CD4-positive, alpha-beta T cell (primary cell): ENCODE data around the gene APC2. TPM values are rescaled to one million over a fixed set of nuclear protein-coding genes. Genes with fewer than 3 reads are reported as not detected.

Experiments
- ATAC-seq: fragments of 200-7000 bp; cut with Tn5 transposase; one replicate; pipeline ENCODE4 v1.10.0; 2022; ENCODE audit warnings: mild to moderate bottlenecking; ENCODE audit not compliant: poor library complexity
- CTCF ChIA-PET: fragments of 350-600 bp; sonication (Branson Sonifier 250); formaldehyde crosslinking; loops from one replicate; lab custom pipeline; 2021; ENCODE audit warnings: antibody characterized with exemption, inconsistent platforms; lab: Charles Lee
- POLR2A ChIA-PET: fragments of 350-600 bp; sonication (Branson Sonifier 250); formaldehyde crosslinking; loops from one replicate; lab custom pipeline; 2021; ENCODE audit warnings: antibody characterized with exemption, inconsistent platforms; lab: Charles Lee
- DNase-seq, 14 experiments: peaks; one replicate each; pipeline ENCODE4 v3.0.0-alpha.2; 2013 to 2020; ENCODE audit warnings: mixed read lengths in 2 of 14
- H3K27ac ChIP-seq, 2 donors: one replicate each; pipeline versions ENCODE4 v1.5.1 to v1.7.0; 2013; ENCODE audit warnings: low read length in 2 of 2, low read depth in 1 of 2, mild to moderate bottlenecking in 1 of 2
- H3K27me3 ChIP-seq, 2 experiments: 1 replicate in 1 of 2; 2 replicates in 1 of 2; pipeline versions ENCODE4 v1.6.1 to v1.7.0; 2013; ENCODE audit warnings: low read length in 2 of 2, control low read depth in 1 of 2, mild to moderate bottlenecking in 1 of 2, moderate library complexity in 1 of 2; ENCODE audit not compliant: insufficient read depth in 2 of 2, control insufficient read depth in 1 of 2
- H3K36me3 ChIP-seq: one replicate; pipeline ENCODE4 v1.6.1; 2013; ENCODE audit warnings: low read length, control low read depth; ENCODE audit not compliant: insufficient read depth
- H3K4me1 ChIP-seq: one replicate; pipeline ENCODE4 v1.6.1; 2013; ENCODE audit warnings: low read length, control low read depth; ENCODE audit not compliant: insufficient read depth
- H3K4me3 ChIP-seq: one replicate; pipeline ENCODE4 v1.5.1; 2013; ENCODE audit warnings: mild to moderate bottlenecking, low read length, moderate library complexity
- H3K9me3 ChIP-seq, 2 experiments: 1 replicate in 1 of 2; 2 replicates in 1 of 2; pipeline versions ENCODE4 v1.6.1 to v1.7.0; 2013; ENCODE audit warnings: low read length in 2 of 2, mild to moderate bottlenecking in 2 of 2, control low read depth in 1 of 2, moderate library complexity in 1 of 2; ENCODE audit not compliant: control insufficient read depth in 1 of 2, insufficient read depth in 1 of 2
- H3K27ac Mint-ChIP-seq: one replicate; pipeline ENCODE4 v1.8.0; 2020; ENCODE audit warnings: mixed read lengths
- H3K27me3 Mint-ChIP-seq: one replicate; pipeline ENCODE4 v1.8.0; 2021; ENCODE audit warnings: mixed read lengths
- H3K36me3 Mint-ChIP-seq: one replicate; pipeline ENCODE4 v1.8.0; 2021; ENCODE audit warnings: low read depth, mixed read lengths
- H3K4me1 Mint-ChIP-seq: one replicate; pipeline ENCODE4 v1.8.0; 2021; ENCODE audit warnings: low read depth, mixed read lengths
- H3K4me3 Mint-ChIP-seq: one replicate; pipeline ENCODE4 v1.8.0; 2020; ENCODE audit warnings: mild to moderate bottlenecking, mixed read lengths
- H3K9me3 Mint-ChIP-seq: one replicate; pipeline ENCODE4 v1.8.0; 2020; ENCODE audit warnings: mixed read lengths
- intact Hi-C, 2 experiments: fragments of 100-400 bp; cut with DNase I in 1 of 2; cut with micrococcal nuclease in 1 of 2; formaldehyde crosslinking; loops; one replicate each; pipeline versions ENCODE4 v1.15.1 to v1.9.0; 2023 to 2025; cut with DNase I, micrococcal nuclease
- total RNA-seq, 174 experiments: library from RNA in 2 of 174; stranded (reverse) in 2 of 174; gene quantifications; one replicate each; pipeline ENCODE4 v1.2.3 and lab custom pipeline; 2021 to 2026
- TF ChIP-seq, protein P1 (sequence below): fragments of 200-600 bp; IDR thresholded peaks from one replicate; pipeline ENCODE4 v1.8.0; 2022; ENCODE audit warnings: antibody characterized with exemption, mild to moderate bottlenecking

APC2 gene
- total RNA-seq, 2 experiments from 2014 or later = 0.20 to 0.30 TPM

DNA sequence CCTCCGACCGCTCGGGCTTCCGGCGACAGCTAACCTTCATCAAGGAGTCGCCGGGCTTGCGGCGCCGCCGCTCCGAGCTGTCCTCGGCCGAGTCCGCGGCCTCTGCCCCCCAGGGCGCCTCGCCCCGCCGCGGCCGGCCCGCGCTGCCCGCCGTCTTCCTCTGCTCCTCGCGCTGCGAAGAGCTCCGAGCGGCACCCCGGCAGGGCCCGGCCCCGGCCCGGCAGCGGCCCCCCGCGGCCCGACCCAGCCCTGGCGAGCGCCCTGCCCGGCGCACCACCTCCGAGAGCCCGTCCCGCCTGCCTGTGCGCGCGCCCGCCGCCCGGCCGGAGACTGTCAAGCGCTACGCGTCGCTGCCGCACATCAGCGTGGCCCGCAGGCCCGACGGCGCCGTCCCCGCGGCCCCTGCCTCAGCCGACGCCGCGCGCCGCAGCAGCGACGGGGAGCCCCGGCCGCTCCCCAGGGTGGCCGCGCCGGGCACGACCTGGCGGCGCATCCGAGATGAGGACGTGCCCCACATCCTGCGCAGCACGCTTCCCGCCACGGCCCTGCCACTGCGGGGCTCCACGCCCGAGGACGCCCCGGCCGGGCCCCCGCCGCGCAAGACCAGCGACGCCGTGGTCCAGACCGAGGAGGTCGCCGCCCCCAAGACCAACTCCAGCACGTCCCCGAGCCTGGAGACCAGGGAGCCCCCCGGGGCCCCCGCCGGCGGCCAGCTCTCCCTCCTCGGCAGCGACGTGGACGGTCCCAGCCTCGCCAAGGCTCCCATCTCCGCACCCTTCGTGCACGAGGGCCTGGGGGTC, 19.5 kb downstream of the APC2 start:
- H3K4me1 Mint-ChIP-seq = peaks cover 11% of the 10 kb centered on the region
- Histone ChIP-seq H3K4me3 (peak overlapping the region; percentile 62), H3K36me3 (no peaks in the 10 kb centered on the region), H3K27me3 (peaks cover 18 to 29% of the 10 kb centered on the region in 2 experiments), H3K9me3 (peaks cover 0 to 16% of the 10 kb centered on the region in 2 experiments), H3K27ac (no peak overlapping the region), H3K4me1 (peaks cover 67% of the 10 kb centered on the region)
- ChIA-PET POLR2A (interaction anchor here (0.7 to 3.9 kb wide), 8 partner anchors 12 to 673 kb away, joined by 3 to 12 read pairs (median 4); partner anchors contain the start of gene REEP6), CTCF (interaction anchor here (0.5 kb wide), 1 partner anchor 25 kb away, joined by 4 read pairs; no protein-coding TSS in a partner anchor)
- H3K27ac Mint-ChIP-seq = no peak overlapping the region
- no peaks in the 10 kb centered on the region for H3K27me3 Mint-ChIP-seq
- H3K4me3 Mint-ChIP-seq = no peak overlapping the region
- ATAC-seq (peak; percentile 37), DNase-seq (peak in 6 of 14 experiments; percentile 28 to 65 (median 38))
- TF ChIP-seq, protein P1, sequence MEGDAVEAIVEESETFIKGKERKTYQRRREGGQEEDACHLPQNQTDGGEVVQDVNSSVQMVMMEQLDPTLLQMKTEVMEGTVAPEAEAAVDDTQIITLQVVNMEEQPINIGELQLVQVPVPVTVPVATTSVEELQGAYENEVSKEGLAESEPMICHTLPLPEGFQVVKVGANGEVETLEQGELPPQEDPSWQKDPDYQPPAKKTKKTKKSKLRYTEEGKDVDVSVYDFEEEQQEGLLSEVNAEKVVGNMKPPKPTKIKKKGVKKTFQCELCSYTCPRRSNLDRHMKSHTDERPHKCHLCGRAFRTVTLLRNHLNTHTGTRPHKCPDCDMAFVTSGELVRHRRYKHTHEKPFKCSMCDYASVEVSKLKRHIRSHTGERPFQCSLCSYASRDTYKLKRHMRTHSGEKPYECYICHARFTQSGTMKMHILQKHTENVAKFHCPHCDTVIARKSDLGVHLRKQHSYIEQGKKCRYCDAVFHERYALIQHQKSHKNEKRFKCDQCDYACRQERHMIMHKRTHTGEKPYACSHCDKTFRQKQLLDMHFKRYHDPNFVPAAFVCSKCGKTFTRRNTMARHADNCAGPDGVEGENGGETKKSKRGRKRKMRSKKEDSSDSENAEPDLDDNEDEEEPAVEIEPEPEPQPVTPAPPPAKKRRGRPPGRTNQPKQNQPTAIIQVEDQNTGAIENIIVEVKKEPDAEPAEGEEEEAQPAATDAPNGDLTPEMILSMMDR = no peak
- no peaks in the 10 kb centered on the region for H3K9me3 Mint-ChIP-seq
- intact Hi-C loops = loop anchor here (1.0 to 10.0 kb wide), 4 partner anchors 10 to 195 kb away; partner anchors contain the start of genes C19orf25 (in 1 of the 2), FAM174C (in 1 of the 2), PCSK4 (in 1 of the 2) and REEP6 (in 1 of the 2)
- H3K36me3 Mint-ChIP-seq = peaks cover 3% of the 10 kb centered on the region

DNA sequence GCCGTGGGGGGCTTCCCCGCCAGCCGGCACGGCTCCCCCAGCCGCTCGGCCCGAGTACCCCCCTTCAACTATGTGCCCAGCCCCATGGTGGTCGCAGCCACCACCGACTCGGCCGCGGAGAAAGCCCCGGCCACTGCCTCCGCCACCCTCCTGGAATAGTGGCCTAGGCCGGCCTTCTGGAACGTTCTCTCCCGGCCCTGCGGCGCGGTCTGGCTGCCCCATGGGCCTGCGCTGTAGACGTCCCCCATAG, 20.1 kb downstream of the APC2 start:
- Histone ChIP-seq H3K27ac (no peak overlapping the region), H3K9me3 (peaks cover 0 to 16% of the 10 kb centered on the region in 2 experiments), H3K4me3 (peak overlapping the region; percentile 62), H3K36me3 (no peaks in the 10 kb centered on the region), H3K4me1 (peaks cover 67% of the 10 kb centered on the region), H3K27me3 (peaks cover 18 to 29% of the 10 kb centered on the region in 2 experiments)
- Mint-ChIP-seq H3K27me3 (no peaks in the 10 kb centered on the region), H3K27ac (no peak overlapping the region), H3K9me3 (no peaks in the 10 kb centered on the region), H3K36me3 (peaks cover 5% of the 10 kb centered on the region), H3K4me3 (peak overlapping the region; percentile 68), H3K4me1 (peaks cover 11% of the 10 kb centered on the region)
- ChIA-PET CTCF (interaction anchor here (1.8 to 2.1 kb wide), 2 partner anchors 21 to 25 kb away, joined by 9 to 16 read pairs; partner anchors contain the start of gene REEP6), POLR2A (interaction anchor here (1.0 to 3.9 kb wide), 4 partner anchors 9 to 24 kb away, joined by 3 to 12 read pairs (median 8); partner anchors contain the start of genes C19orf25 and REEP6)
- DNase-seq = no peak
- ATAC-seq = no peak
- TF ChIP-seq, protein P1 = no peak
- intact Hi-C loops = loop anchor here (1.0 to 10.0 kb wide), 4 partner anchors 9 to 195 kb away; partner anchors contain the start of genes C19orf25 (in 1 of the 2), FAM174C (in 1 of the 2), PCSK4 (in 1 of the 2) and REEP6 (in 1 of the 2)

DNA sequence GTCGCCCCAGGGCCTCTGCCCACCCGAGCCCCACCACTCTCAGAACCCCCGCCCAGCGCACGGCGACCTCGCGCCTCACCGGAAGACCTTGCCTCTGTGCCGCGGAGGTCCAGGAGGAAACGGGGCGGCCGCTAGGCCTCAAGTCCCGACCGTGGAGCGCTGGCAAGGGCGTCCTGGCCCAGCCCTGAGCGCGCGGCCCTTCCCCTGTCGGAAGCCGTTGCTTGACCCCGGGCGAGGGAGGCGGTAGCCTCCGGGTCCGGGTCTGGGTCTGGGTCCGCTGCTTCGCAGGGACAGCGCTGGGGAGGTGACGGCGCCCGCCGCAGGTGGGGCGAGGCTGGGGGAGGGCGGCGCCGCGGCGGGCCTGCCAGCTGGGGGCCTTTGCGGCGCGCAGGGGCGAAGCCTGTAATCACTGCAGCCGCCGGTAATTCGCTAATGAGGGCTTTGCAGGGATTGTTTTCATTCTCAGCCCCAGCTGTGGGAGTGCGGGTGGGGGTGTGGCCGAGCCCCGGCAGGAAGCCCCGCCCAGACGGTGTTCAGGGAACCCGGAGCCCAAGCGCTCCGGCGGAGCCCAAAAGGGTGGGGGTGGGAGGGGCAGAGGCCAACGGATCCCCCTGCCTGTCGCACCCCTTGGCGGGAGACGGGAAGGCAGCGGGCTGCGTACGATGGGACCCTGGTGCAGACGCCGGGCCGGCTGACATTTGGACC, 20.5 kb downstream of the APC2 start:
- TF ChIP-seq, protein P1 = no peak
- intact Hi-C loops = loop anchor here (1.0 to 10.0 kb wide), 4 partner anchors 9 to 196 kb away; partner anchors contain the start of genes C19orf25 (in 1 of the 2), FAM174C (in 1 of the 2), PCSK4 (in 1 of the 2) and REEP6 (in 1 of the 2)
- H3K27ac Mint-ChIP-seq = no peak overlapping the region
- DNase-seq (peak; percentile 48 to 86 (median 74)), ATAC-seq (peak; percentile 82)
- Histone ChIP-seq H3K4me3 (peak overlapping the region; percentile 62), H3K9me3 (peaks cover 0 to 16% of the 10 kb centered on the region in 2 experiments), H3K4me1 (peaks cover 65% of the 10 kb centered on the region), H3K36me3 (peaks cover 1% of the 10 kb centered on the region), H3K27me3 (peaks cover 18 to 29% of the 10 kb centered on the region in 2 experiments), H3K27ac (no peak overlapping the region)
- ChIA-PET POLR2A (interaction anchor here (1.0 to 3.9 kb wide), 4 partner anchors 8 to 25 kb away, joined by 3 to 12 read pairs (median 8); partner anchors contain the start of genes C19orf25 and REEP6), CTCF (interaction anchor here (1.2 to 2.1 kb wide), 3 partner anchors 21 to 44 kb away, joined by 5 to 16 read pairs (median 9); partner anchors contain the start of gene REEP6)
- peaks cover 11% of the 10 kb centered on the region for H3K4me1 Mint-ChIP-seq
- H3K27me3 Mint-ChIP-seq = no peaks in the 10 kb centered on the region
- peaks cover 5% of the 10 kb centered on the region for H3K36me3 Mint-ChIP-seq
- H3K9me3 Mint-ChIP-seq = no peaks in the 10 kb centered on the region
- H3K4me3 Mint-ChIP-seq = peak overlapping the region; percentile 68
